NCI-H345 treated with DMSO at 0.1 percent for 48 hours (cell line): ENCODE measurements around the gene FBL.
A peak's percentile ranks its signal among the peaks of the same experiment; 100 is the strongest.
"Not testable (repeated sequence)": the region's sequence is repeated elsewhere in the genome, so short reads cannot be mapped to it uniquely, and the experiment has no call there.

Source experiments
- DNase-seq: peaks from one replicate; lab custom pipeline; 2025; ENCODE audit not compliant: unreplicated experiment; lab: John Stamatoyannopoulos, UW

FBL gene

GRCh38 chr19:39845933-39846677 lies at the start of gene FBL:
Gene FBL, minus strand, starts transcription at chr19:39846379. Its CDS starts 79 bp downstream, at chr19:39846300.
- DNase-seq = peak; percentile 95

- not testable (repeated sequence) for DNase-seq
Observed at GRCh38 chr19:39895096-39895495, 48.9 kb upstream of the FBL start.

GRCh38 chr19:39894236-39894606 lies 48.0 kb upstream of the FBL start:
- not testable (repeated sequence) for DNase-seq

GRCh38 chr19:39893366-39894235 lies 47.4 kb upstream of the FBL start:
- DNase-seq = not testable (repeated sequence)

- DNase-seq = not testable (repeated sequence)
Observed at GRCh38 chr19:39892506-39892902, 46.3 kb upstream of the FBL start.

- DNase-seq = not testable (repeated sequence)
Observed at GRCh38 chr19:39891660-39892505, 45.7 kb upstream of the FBL start.

GRCh38 chr19:39890755-39891551 lies 44.8 kb upstream of the FBL start:
- DNase-seq = no peak

- not testable (repeated sequence) for DNase-seq
Observed at GRCh38 chr19:39889872-39890754, 43.9 kb upstream of the FBL start.

GRCh38 chr19:39887456-39887951 lies 41.3 kb upstream of the FBL start:
- not testable (repeated sequence) for DNase-seq

- not testable (repeated sequence) for DNase-seq
Observed at GRCh38 chr19:39885821-39886554, 39.8 kb upstream of the FBL start.

- not testable (repeated sequence) for DNase-seq
Observed at GRCh38 chr19:39884721-39885120, 38.5 kb upstream of the FBL start.

- DNase-seq = not testable (repeated sequence)
Observed at GRCh38 chr19:39882645-39883044, 36.5 kb upstream of the FBL start.

GRCh38 chr19:39881495-39882110 lies 35.4 kb upstream of the FBL start:
- not testable (repeated sequence) for DNase-seq

- DNase-seq = not testable (repeated sequence)
Observed at GRCh38 chr19:39880241-39880640, 34.1 kb upstream of the FBL start.

- not testable (repeated sequence) for DNase-seq
Observed at GRCh38 chr19:39879796-39880195, 33.6 kb upstream of the FBL start.

GRCh38 chr19:39878866-39879265 lies 32.7 kb upstream of the FBL start:
- DNase-seq = not testable (repeated sequence)

- DNase-seq = no peak
Observed at GRCh38 chr19:39878398-39878797, 32.2 kb upstream of the FBL start.

- DNase-seq = not testable (repeated sequence)
Observed at GRCh38 chr19:39877982-39878381, 31.8 kb upstream of the FBL start.
